Measurements from ENCODE around the gene MIDN. TPM values are rescaled to one million over a fixed set of nuclear protein-coding genes. Genes with fewer than 3 reads are reported as not detected.

MIDN gene
- total and polyA plus RNA-seq, 3 donors from 2014 or later, result 30.3 to 42.4 (median 38.2) TPM

- Histone ChIP-seq H3K4me3 (peak overlapping the region; percentile 73 to 99), H3K27me3 (no peaks in the 10 kb centered on the region), H3K9me3 (no peaks in the 10 kb centered on the region), H3K27ac (peak overlapping the region; percentile 87 to 100), H3K4me1 (peaks cover 84% of the 10 kb centered on the region), H3K36me3 (ENCODE audit: low read depth, missing control alignments) (no peaks in the 10 kb centered on the region)
- 0% methylated on average over 33 of the region's 64 CpGs; no CpG with 5 or more reads in 1 of the 2 donors for WGBS, 2 donors
- TF ChIP-seq CTCF (IDR thresholded peaks at IDR 0.05), result no peak
- TF ChIP-seq POLR2A (IDR thresholded peaks at IDR 0.05), result no peak
- intact Hi-C loops (cut with DNase I; ENCODE audit: low total_unique reads), result no loop called here
- peak; percentile 84 for DNase-seq
These were observed 21.3 kb downstream of the MIDN start for GRCh38 chr19:1269478-1270212.

- no peak for DNase-seq
- H3K36me3 ChIP-seq (ENCODE audit: low read depth, missing control alignments), result no peaks in the 10 kb centered on the region
These were observed 21.9 kb downstream of the MIDN start for GRCh38 chr19:1270213-1270853.

GRCh38 chr19:1270854-1271527 lies 22.6 kb downstream of the MIDN start:
- Histone ChIP-seq H3K4me3 (peak overlapping the region in 1 of 2 donors; percentile 73), H3K9me3 (no peaks in the 10 kb centered on the region), H3K27ac (peak overlapping the region in 1 of 2 donors; percentile 100), H3K27me3 (no peaks in the 10 kb centered on the region), H3K4me1 (peaks cover 77% of the 10 kb centered on the region), H3K36me3 (ENCODE audit: low read depth, missing control alignments) (no peaks in the 10 kb centered on the region)
- 55 to 58% methylated on average over 19 to 26 of the region's 26 CpGs for WGBS, 2 donors
- no peak for DNase-seq
- TF ChIP-seq CTCF (IDR thresholded peaks at IDR 0.05), result no peak
- no peak for TF ChIP-seq POLR2A (IDR thresholded peaks at IDR 0.05)
- intact Hi-C loops (cut with DNase I; ENCODE audit: low total_unique reads), result no loop called here

More at GRCh38 chr19:1270213-1270853, 21.9 kb downstream of the MIDN start:
- intact Hi-C loops (cut with DNase I; ENCODE audit: low total_unique reads), result no loop called here
- Histone ChIP-seq H3K9me3 (no peaks in the 10 kb centered on the region), H3K4me3 (peak overlapping the region; percentile 73 to 99), H3K27me3 (no peaks in the 10 kb centered on the region), H3K4me1 (peaks cover 84% of the 10 kb centered on the region), H3K27ac (peak overlapping the region; percentile 87 to 100)
- TF ChIP-seq POLR2A (IDR thresholded peaks at IDR 0.05), result no peak
- no peak for TF ChIP-seq CTCF (IDR thresholded peaks at IDR 0.05)
- WGBS, 2 donors, result 19 to 24% methylated on average over 6 to 8 of the region's 8 CpGs

- H3K4me1 ChIP-seq, result peaks cover 78% of the 10 kb centered on the region
- H3K27ac ChIP-seq, result peak overlapping the region in 1 of 2 donors; percentile 100
- no peak for DNase-seq
- intact Hi-C loops (cut with DNase I; ENCODE audit: low total_unique reads), result no loop called here
- H3K9me3 ChIP-seq, result no peaks in the 10 kb centered on the region
- no peak overlapping the region for H3K4me3 ChIP-seq
- TF ChIP-seq POLR2A (IDR thresholded peaks at IDR 0.05), result no peak
- no peak for TF ChIP-seq CTCF (IDR thresholded peaks at IDR 0.05)
- H3K27me3 ChIP-seq, result no peaks in the 10 kb centered on the region
- H3K36me3 ChIP-seq (ENCODE audit: low read depth, missing control alignments), result no peaks in the 10 kb centered on the region
- WGBS, 2 donors, result 60 to 75% methylated on average over 20 to 37 of the region's 37 CpGs
These were observed 23.4 kb downstream of the MIDN start for GRCh38 chr19:1271528-1272422.
